ENCODE measurements around the gene FITM1. TPM values are rescaled to one million over a fixed set of nuclear protein-coding genes. Genes with fewer than 3 reads are reported as not detected.
A peak's percentile ranks its signal among the peaks of the same experiment; 100 is the strongest.

FITM1 gene
- total and polyA plus RNA-seq, 12 donors: 77.0 to 247 (median 131) TPM

DNA sequence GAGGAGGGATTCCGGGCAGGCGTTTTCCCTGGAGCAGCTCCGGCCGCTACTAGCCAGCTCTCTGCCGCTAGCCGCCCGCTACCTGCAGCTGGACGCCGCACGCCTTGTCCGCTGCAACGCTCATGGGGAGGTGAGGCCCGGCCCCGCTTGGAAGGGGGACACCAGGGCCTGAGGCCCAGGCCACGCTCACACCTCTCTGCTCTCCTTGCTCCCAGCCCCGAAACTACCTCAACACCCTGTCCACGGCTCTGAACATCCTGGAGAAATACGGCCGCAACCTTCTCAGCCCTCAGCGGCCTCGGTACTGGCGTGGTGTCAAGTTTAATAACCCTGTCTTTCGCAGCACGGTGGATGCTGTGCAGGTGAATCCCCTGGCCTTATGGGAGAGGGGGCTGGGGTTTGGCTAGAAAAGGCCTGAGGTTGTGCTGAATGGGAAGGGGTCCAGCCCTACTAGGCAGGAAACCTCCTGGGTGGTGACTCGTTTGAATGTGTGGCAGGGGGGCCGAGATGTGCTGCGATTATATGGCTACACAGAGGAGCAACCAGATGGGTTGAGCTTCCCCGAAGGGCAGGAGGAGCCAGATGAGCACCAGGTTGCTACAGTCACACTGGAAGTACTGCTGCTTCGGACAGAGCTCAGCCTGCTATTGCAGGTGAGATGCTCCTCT, 17.4 kb downstream of the FITM1 start:
- peaks cover 0 to 68% (median 41%) of the 10 kb centered on the region in 9 donors for H3K36me3 ChIP-seq
- TF ChIP-seq, protein P1, sequence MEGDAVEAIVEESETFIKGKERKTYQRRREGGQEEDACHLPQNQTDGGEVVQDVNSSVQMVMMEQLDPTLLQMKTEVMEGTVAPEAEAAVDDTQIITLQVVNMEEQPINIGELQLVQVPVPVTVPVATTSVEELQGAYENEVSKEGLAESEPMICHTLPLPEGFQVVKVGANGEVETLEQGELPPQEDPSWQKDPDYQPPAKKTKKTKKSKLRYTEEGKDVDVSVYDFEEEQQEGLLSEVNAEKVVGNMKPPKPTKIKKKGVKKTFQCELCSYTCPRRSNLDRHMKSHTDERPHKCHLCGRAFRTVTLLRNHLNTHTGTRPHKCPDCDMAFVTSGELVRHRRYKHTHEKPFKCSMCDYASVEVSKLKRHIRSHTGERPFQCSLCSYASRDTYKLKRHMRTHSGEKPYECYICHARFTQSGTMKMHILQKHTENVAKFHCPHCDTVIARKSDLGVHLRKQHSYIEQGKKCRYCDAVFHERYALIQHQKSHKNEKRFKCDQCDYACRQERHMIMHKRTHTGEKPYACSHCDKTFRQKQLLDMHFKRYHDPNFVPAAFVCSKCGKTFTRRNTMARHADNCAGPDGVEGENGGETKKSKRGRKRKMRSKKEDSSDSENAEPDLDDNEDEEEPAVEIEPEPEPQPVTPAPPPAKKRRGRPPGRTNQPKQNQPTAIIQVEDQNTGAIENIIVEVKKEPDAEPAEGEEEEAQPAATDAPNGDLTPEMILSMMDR (IDR thresholded peaks at IDR 0.05): no peak
- no peaks in the 10 kb centered on the region for H3K9me3 ChIP-seq
- ATAC-seq (peak in 1 of 8 donors; percentile 1), DNase-seq (no peak)
- H3K27me3 ChIP-seq: no peaks in the 10 kb centered on the region
- 5% methylated on average over 29 of the region's 29 CpGs for WGBS, 2 donors
- H3K4me3 ChIP-seq: peak overlapping the region; percentile 75 to 96 (median 84)
- intact Hi-C loops (cut with DNase I): loop anchor here in 4 of 10 donors (2.0 to 10.0 kb wide), 4 partner anchors 13 to 843 kb away; partner anchors contain the start of genes DCAF11 (in 3 of the 4), NRL (in 3 of the 4), BCL2L2 (in 1 of the 4) and IRF9 (in 1 of the 4)
- peaks cover 15 to 51% (median 27%) of the 10 kb centered on the region in 9 donors for H3K4me1 ChIP-seq
- H3K27ac ChIP-seq: peak overlapping the region; percentile 64 to 97 (median 94)

DNA sequence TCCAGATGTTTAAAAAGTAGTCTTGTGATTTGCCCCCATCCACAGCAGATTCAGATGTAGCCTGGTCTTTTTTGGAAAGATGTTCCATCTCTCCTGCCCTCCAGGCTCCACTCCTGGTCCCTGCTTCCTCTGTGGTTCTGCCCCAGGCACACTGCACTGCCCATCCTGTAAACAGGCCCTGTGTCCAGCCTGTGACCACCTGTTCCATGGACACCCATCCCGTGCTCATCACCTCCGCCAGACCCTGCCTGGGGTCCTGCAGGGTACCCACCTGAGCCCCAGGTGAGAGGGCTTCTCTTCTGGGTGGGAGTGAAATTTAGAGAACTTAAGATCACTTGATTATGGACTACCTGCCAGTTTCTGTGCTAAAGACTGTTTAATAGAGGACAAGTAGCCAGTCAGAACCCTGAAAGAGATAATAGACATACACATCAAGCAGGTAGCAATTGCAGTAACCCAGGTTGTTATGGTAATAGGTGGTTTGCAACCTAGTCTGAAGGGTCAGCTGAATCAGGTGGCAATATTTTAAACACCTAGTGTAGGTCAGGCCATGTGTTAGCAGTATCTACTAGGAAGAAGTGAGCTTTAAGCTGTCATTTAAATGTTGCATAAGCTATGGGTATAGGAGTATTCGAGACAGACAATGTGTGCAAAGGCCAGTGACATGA, 19.0 kb downstream of the FITM1 start:
- Histone ChIP-seq H3K9me3 (no peaks in the 10 kb centered on the region), H3K4me3 (peak overlapping the region in 1 of 10 donors; percentile 75), H3K27ac (no peak overlapping the region), H3K27me3 (no peaks in the 10 kb centered on the region), H3K36me3 (peaks cover 0 to 70% (median 48%) of the 10 kb centered on the region in 9 donors), H3K4me1 (peaks cover 15 to 40% (median 27%) of the 10 kb centered on the region in 9 donors)
- DNase-seq: no peak
- no peak for ATAC-seq
- intact Hi-C loops (cut with DNase I): loop anchor here in 3 of 10 donors (5.0 to 10.0 kb wide), 2 partner anchors 37 to 845 kb away; partner anchors contain the start of genes DCAF11 (in 2 of the 3), NRL (in 2 of the 3), BCL2L2 (in 1 of the 3) and PPP1R3E (in 1 of the 3)
- 94 to 97% methylated on average over 3 of the region's 3 CpGs for WGBS, 2 donors
- TF ChIP-seq, protein P1 (IDR thresholded peaks at IDR 0.05): no peak

DNA sequence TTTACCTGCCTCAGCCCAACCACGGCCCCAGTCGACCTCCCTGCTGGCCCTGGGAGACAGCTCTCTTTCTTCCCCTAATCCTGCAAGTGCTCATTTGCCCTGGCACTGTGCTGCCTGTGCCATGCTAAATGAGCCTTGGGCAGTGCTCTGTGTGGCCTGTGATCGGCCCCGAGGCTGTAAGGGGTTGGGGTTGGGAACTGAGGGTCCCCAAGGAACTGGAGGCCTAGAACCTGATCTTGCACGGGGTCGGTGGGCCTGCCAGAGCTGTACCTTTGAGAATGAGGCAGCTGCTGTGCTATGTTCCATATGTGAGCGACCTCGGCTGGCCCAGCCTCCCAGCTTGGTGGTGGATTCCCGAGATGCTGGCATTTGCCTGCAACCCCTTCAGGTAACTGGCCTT, 19.6 kb downstream of the FITM1 start:
- TF ChIP-seq, protein P1 (IDR thresholded peaks at IDR 0.05): no peak
- Histone ChIP-seq H3K4me3 (no peak overlapping the region), H3K36me3 (peaks cover 0 to 70% (median 55%) of the 10 kb centered on the region in 9 donors), H3K27ac (no peak overlapping the region), H3K27me3 (no peaks in the 10 kb centered on the region), H3K9me3 (no peaks in the 10 kb centered on the region), H3K4me1 (peaks cover 15 to 35% (median 27%) of the 10 kb centered on the region in 9 donors)
- DNase-seq (no peak), ATAC-seq (no peak)
- intact Hi-C loops (cut with DNase I): no loop called here
- WGBS, 2 donors: 88 to 93% methylated on average over 9 of the region's 9 CpGs

DNA sequence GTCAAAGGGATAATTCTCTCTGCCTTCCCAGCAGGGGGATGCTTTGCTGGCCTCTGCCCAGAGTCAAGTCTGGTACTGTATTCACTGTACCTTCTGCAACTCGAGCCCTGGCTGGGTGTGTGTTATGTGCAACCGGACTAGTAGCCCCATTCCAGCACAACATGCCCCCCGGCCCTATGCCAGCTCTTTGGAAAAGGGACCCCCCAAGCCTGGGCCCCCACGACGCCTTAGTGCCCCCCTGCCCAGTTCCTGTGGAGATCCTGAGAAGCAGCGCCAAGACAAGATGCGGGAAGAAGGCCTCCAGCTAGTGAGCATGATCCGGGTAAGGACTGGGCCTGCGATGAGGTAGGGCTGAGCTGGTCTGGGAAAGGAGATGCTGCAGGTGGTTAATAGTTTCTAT, 20.1 kb downstream of the FITM1 start:
- Histone ChIP-seq H3K27ac (no peak overlapping the region), H3K9me3 (no peaks in the 10 kb centered on the region), H3K36me3 (peaks cover 0 to 71% (median 60%) of the 10 kb centered on the region in 9 donors), H3K4me3 (no peak overlapping the region), H3K4me1 (peaks cover 12 to 30% (median 23%) of the 10 kb centered on the region in 9 donors), H3K27me3 (no peaks in the 10 kb centered on the region)
- 93 to 94% methylated on average over 9 of the region's 9 CpGs for WGBS, 2 donors
- DNase-seq: no peak
- TF ChIP-seq, protein P1 (IDR thresholded peaks at IDR 0.05): no peak
- intact Hi-C loops (cut with DNase I): no loop called here
- no peak for ATAC-seq
